ENCODE data around the gene UBE2H. TPM values are rescaled to one million over a fixed set of nuclear protein-coding genes. Genes with fewer than 3 reads are reported as not detected.

The UBE2H gene
- total and polyA plus RNA-seq, 2 donors (not counting 1 experiment from before 2014, with no cell fraction given) = 23.3 to 54.1 TPM

GRCh38 chr7:129799350-129799955 lies 153.3 kb downstream of the UBE2H start:
- Histone ChIP-seq H3K4me1 (ENCODE audit: control insufficient read depth in 2 of 2, insufficient read depth in 2 of 2, low read length in 2 of 2) (no peaks in the 10 kb centered on the region), H3K79me2 (ENCODE audit: control insufficient read depth, insufficient read depth, low read length) (no peaks in the 10 kb centered on the region), H3K36me3 (replicated peaks in 1 of 2; ENCODE audit: control extremely low read depth in 1 of 2, control insufficient read depth in 1 of 2, extremely low read depth in 1 of 2, insufficient read depth in 2 of 2, low read length in 1 of 2) (no peaks in the 10 kb centered on the region), H2AFZ (ENCODE audit: insufficient read depth, low read depth, low read length, poor library complexity, severe bottlenecking) (no peak overlapping the region), H3K9me3 (ENCODE audit: control extremely low read depth in 1 of 3, control insufficient read depth in 2 of 3, insufficient read depth in 1 of 3, low read length in 2 of 3) (no peaks in the 10 kb centered on the region), H3K27me3 (replicated peaks in 1 of 4; ENCODE audit: control extremely low read depth in 1 of 4, control insufficient read depth in 3 of 4, insufficient read depth in 4 of 4, low read length in 3 of 4) (no peaks in the 10 kb centered on the region), H3K9ac (ENCODE audit: low read length) (no peak overlapping the region), H4K20me1 (ENCODE audit: control insufficient read depth, insufficient read depth, low read length, poor library complexity, severe bottlenecking) (no peaks in the 10 kb centered on the region), H3K27ac (ENCODE audit: low read length in 2 of 2) (no peak overlapping the region), H3K4me3 (ENCODE audit: control extremely low read depth in 1 of 5, extremely low read depth in 1 of 5, insufficient read depth in 1 of 5, low read depth in 2 of 5, low read length in 4 of 5) (no peak overlapping the region), H3K4me2 (replicated peaks; ENCODE audit: low read depth, low read length, poor library complexity, severe bottlenecking) (no peak overlapping the region)
- ATAC-seq (ENCODE audit: low read depth) (no peak), DNase-seq (no peak)
- no peaks in the 10 kb centered on the region for H3K4me1 Mint-ChIP-seq
- intact Hi-C loops (cut with micrococcal nuclease) = no loop called here
- POLR2A ChIA-PET = no interaction called here
- H3K4me3 Mint-ChIP-seq = no peak overlapping the region
- TF ChIP-seq CTCF (IDR thresholded peaks at IDR 0.05) (no peak), EZH2 (IDR thresholded peaks at IDR 0.05; ENCODE audit: borderline replicate concordance, insufficient read depth, low read depth, low read length, poor library complexity, severe bottlenecking) (no peak)
- H3K27me3 Mint-ChIP-seq = peaks cover 13% of the 10 kb centered on the region
- H3K9me3 Mint-ChIP-seq (ENCODE audit: insufficient read depth) = no peaks in the 10 kb centered on the region
- H3K27ac Mint-ChIP-seq = no peak overlapping the region
- CTCF ChIA-PET = no interaction called here
- 82% methylated on average over 10 of the region's 13 CpGs for WGBS (ENCODE audit: insufficient coverage)

GRCh38 chr7:129798616-129799349 lies 154.0 kb downstream of the UBE2H start:
- CTCF ChIA-PET = no interaction called here
- H3K4me1 Mint-ChIP-seq = no peaks in the 10 kb centered on the region

More at GRCh38 chr7:129798616-129799349, 154.0 kb downstream of the UBE2H start:
- TF ChIP-seq CTCF (IDR thresholded peaks at IDR 0.05) = no peak
- no peak for TF ChIP-seq EZH2 (IDR thresholded peaks at IDR 0.05; ENCODE audit: borderline replicate concordance, insufficient read depth, low read depth, low read length, poor library complexity, severe bottlenecking)
- Mint-ChIP-seq H3K9me3 (ENCODE audit: insufficient read depth) (no peaks in the 10 kb centered on the region), H3K27me3 (peaks cover 13% of the 10 kb centered on the region), H3K27ac (no peak overlapping the region), H3K4me3 (no peak overlapping the region)
- H3K9me3 ChIP-seq (ENCODE audit: control extremely low read depth in 1 of 3, control insufficient read depth in 2 of 3, insufficient read depth in 1 of 3, low read length in 2 of 3) = no peaks in the 10 kb centered on the region
- no peak for DNase-seq
- H4K20me1 ChIP-seq (ENCODE audit: control insufficient read depth, insufficient read depth, low read length, poor library complexity, severe bottlenecking) = no peaks in the 10 kb centered on the region
- POLR2A ChIA-PET = no interaction called here
- H3K27ac ChIP-seq (ENCODE audit: low read length in 2 of 2) = no peak overlapping the region
- no peaks in the 10 kb centered on the region for H3K36me3 ChIP-seq (replicated peaks in 1 of 2; ENCODE audit: control extremely low read depth in 1 of 2, control insufficient read depth in 1 of 2, extremely low read depth in 1 of 2, insufficient read depth in 2 of 2, low read length in 1 of 2)
- no peaks in the 10 kb centered on the region for H3K4me1 ChIP-seq (ENCODE audit: control insufficient read depth in 2 of 2, insufficient read depth in 2 of 2, low read length in 2 of 2)
- H3K79me2 ChIP-seq (ENCODE audit: control insufficient read depth, insufficient read depth, low read length) = no peaks in the 10 kb centered on the region
- no peak overlapping the region for H3K4me3 ChIP-seq (ENCODE audit: control extremely low read depth in 1 of 5, extremely low read depth in 1 of 5, insufficient read depth in 1 of 5, low read depth in 2 of 5, low read length in 4 of 5)
- 96% methylated on average over 16 of the region's 16 CpGs for WGBS (ENCODE audit: insufficient coverage)
- intact Hi-C loops (cut with micrococcal nuclease) = no loop called here
- no peak overlapping the region for H2AFZ ChIP-seq (ENCODE audit: insufficient read depth, low read depth, low read length, poor library complexity, severe bottlenecking)
- no peak overlapping the region for H3K4me2 ChIP-seq (replicated peaks; ENCODE audit: low read depth, low read length, poor library complexity, severe bottlenecking)
- no peak overlapping the region for H3K9ac ChIP-seq (ENCODE audit: low read length)
- H3K27me3 ChIP-seq (replicated peaks in 1 of 4; ENCODE audit: control extremely low read depth in 1 of 4, control insufficient read depth in 3 of 4, insufficient read depth in 4 of 4, low read length in 3 of 4) = no peaks in the 10 kb centered on the region
- ATAC-seq (ENCODE audit: low read depth) = no peak
